Astrocyte (in vitro differentiated cells and primary cell): ENCODE measurements around the gene LRBA.

ENCODE experiments used
- EZH2 ChIP-seq: IDR thresholded peaks from 2 replicates; pipeline ENCODE4 v1.6.1; 2012; ENCODE audit warnings: mild to moderate bottlenecking, low read length, inconsistent platforms; ENCODE audit not compliant: insufficient read depth
- TF ChIP-seq, protein P1 (sequence below): IDR thresholded peaks from 2 replicates; pipeline ENCODE4 v1.5.1; 2011; ENCODE audit warnings: low read depth, mild to moderate bottlenecking, inconsistent platforms, low read length, moderate library complexity; ENCODE audit not compliant: insufficient read depth

- TF ChIP-seq, protein P1, sequence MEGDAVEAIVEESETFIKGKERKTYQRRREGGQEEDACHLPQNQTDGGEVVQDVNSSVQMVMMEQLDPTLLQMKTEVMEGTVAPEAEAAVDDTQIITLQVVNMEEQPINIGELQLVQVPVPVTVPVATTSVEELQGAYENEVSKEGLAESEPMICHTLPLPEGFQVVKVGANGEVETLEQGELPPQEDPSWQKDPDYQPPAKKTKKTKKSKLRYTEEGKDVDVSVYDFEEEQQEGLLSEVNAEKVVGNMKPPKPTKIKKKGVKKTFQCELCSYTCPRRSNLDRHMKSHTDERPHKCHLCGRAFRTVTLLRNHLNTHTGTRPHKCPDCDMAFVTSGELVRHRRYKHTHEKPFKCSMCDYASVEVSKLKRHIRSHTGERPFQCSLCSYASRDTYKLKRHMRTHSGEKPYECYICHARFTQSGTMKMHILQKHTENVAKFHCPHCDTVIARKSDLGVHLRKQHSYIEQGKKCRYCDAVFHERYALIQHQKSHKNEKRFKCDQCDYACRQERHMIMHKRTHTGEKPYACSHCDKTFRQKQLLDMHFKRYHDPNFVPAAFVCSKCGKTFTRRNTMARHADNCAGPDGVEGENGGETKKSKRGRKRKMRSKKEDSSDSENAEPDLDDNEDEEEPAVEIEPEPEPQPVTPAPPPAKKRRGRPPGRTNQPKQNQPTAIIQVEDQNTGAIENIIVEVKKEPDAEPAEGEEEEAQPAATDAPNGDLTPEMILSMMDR = no peak
- TF ChIP-seq EZH2 = no peak
Observed at GRCh38 chr4:150401083-150401687, 613.9 kb downstream of the LRBA start.
